HEK293 (cell line): ENCODE results near the gene PPP1R27.
A peak's percentile ranks its signal among the peaks of the same experiment; 100 is the strongest.

Source experiments
- IKZF3 ChIP-seq: fragments of 450-650 bp; IDR thresholded peaks from 2 replicates; pipeline ENCODE4 v1.5.0; 2018; ENCODE audit warnings: missing biosample characterization, mild to moderate bottlenecking, missing genetic modification characterization, moderate library complexity
- OVOL3 ChIP-seq: fragments of 450-650 bp; formaldehyde crosslinking; IDR thresholded peaks from 2 replicates; pipeline ENCODE4 v1.5.1; 2016; ENCODE audit warnings: missing biosample characterization, missing genetic modification characterization
- REST ChIP-seq: fragments of 450-650 bp; formaldehyde crosslinking; IDR thresholded peaks from 2 replicates; pipeline ENCODE4 v1.5.1; 2016; ENCODE audit warnings: missing biosample characterization, missing genetic modification characterization
- SCRT2 ChIP-seq: fragments of 450-650 bp; formaldehyde crosslinking; IDR thresholded peaks from 2 replicates; pipeline ENCODE4 v1.5.1; 2016; ENCODE audit warnings: missing biosample characterization, missing genetic modification characterization
- SETDB1 ChIP-seq: IDR thresholded peaks from one replicate; pipeline ENCODE4 v1.6.1; 2017; ENCODE audit warnings: mild to moderate bottlenecking, low read length, moderate library complexity, mixed read lengths; ENCODE audit not compliant: insufficient read length
- TRIM28 ChIP-seq: IDR thresholded peaks from 2 replicates; pipeline ENCODE4 v1.6.1; 2011; ENCODE audit warnings: low read length, control low read depth, borderline replicate concordance
- ZBTB48 ChIP-seq: fragments of 450-650 bp; formaldehyde crosslinking; IDR thresholded peaks from 2 replicates; pipeline ENCODE4 v1.5.1; 2016; ENCODE audit warnings: missing biosample characterization, missing genetic modification characterization
- ZBTB8A ChIP-seq: fragments of 450-650 bp; formaldehyde crosslinking; IDR thresholded peaks from 2 replicates; pipeline ENCODE4 v1.5.1; 2016; ENCODE audit warnings: missing biosample characterization, missing genetic modification characterization
- ZNF146 ChIP-seq: fragments of 450-650 bp; formaldehyde crosslinking; IDR thresholded peaks from 2 replicates; pipeline ENCODE4 v1.5.1; 2016; ENCODE audit warnings: missing biosample characterization, missing genetic modification characterization
- ZNF184 ChIP-seq: fragments of 450-650 bp; IDR thresholded peaks from 2 replicates; pipeline ENCODE4 v1.5.1; 2018; ENCODE audit warnings: missing biosample characterization, mild to moderate bottlenecking, missing genetic modification characterization
- ZNF266 ChIP-seq: fragments of 450-650 bp; formaldehyde crosslinking; IDR thresholded peaks from 2 replicates; pipeline ENCODE4 v1.5.1; 2016; ENCODE audit warnings: missing biosample characterization, missing genetic modification characterization, low read depth
- ZNF280D ChIP-seq: fragments of 450-650 bp; formaldehyde crosslinking; IDR thresholded peaks from 2 replicates; pipeline ENCODE4 v1.5.1; 2016; ENCODE audit warnings: missing biosample characterization, missing genetic modification characterization
- ZNF341 ChIP-seq: fragments of 450-650 bp; formaldehyde crosslinking; IDR thresholded peaks from 2 replicates; pipeline ENCODE4; 2016; ENCODE audit warnings: low read depth, missing biosample characterization, missing genetic modification characterization
- ZNF350 ChIP-seq: fragments of 450-650 bp; formaldehyde crosslinking; IDR thresholded peaks from 2 replicates; pipeline ENCODE4 v1.5.0; 2017; ENCODE audit warnings: missing biosample characterization, mild to moderate bottlenecking, missing genetic modification characterization
- ZNF398 ChIP-seq: fragments of 450-650 bp; formaldehyde crosslinking; IDR thresholded peaks from 2 replicates; pipeline ENCODE4 v1.5.1; 2017; ENCODE audit warnings: missing biosample characterization, missing genetic modification characterization
- ZNF404 ChIP-seq: fragments of 450-650 bp; formaldehyde crosslinking; IDR thresholded peaks from 2 replicates; pipeline ENCODE4 v1.5.1; 2017; ENCODE audit warnings: missing biosample characterization, missing genetic modification characterization
- ZNF433 ChIP-seq: fragments of 450-650 bp; formaldehyde crosslinking; IDR thresholded peaks from 2 replicates; pipeline ENCODE4 v1.5.1; 2016; ENCODE audit warnings: missing biosample characterization, missing genetic modification characterization, low read depth
- ZNF513 ChIP-seq: fragments of 450-650 bp; IDR thresholded peaks from 2 replicates; pipeline ENCODE4 v1.5.1; 2018; ENCODE audit warnings: missing biosample characterization, missing genetic modification characterization
- ZNF621 ChIP-seq: fragments of 450-650 bp; formaldehyde crosslinking; IDR thresholded peaks from 2 replicates; pipeline ENCODE4 v1.5.1; 2017; ENCODE audit warnings: missing biosample characterization, missing genetic modification characterization
- ZNF629 ChIP-seq: fragments of 450-650 bp; formaldehyde crosslinking; IDR thresholded peaks from 2 replicates; pipeline ENCODE4 v1.5.1; 2017; ENCODE audit warnings: missing biosample characterization, missing genetic modification characterization
- ZNF660 ChIP-seq: fragments of 450-650 bp; IDR thresholded peaks from 2 replicates; pipeline ENCODE4 v1.5.1; 2018; ENCODE audit warnings: missing biosample characterization, mild to moderate bottlenecking, missing genetic modification characterization
- ZNF707 ChIP-seq: fragments of 450-650 bp; formaldehyde crosslinking; IDR thresholded peaks from 2 replicates; pipeline ENCODE4 v1.5.1; 2016; ENCODE audit warnings: missing biosample characterization, missing genetic modification characterization
- ZNF768 ChIP-seq: fragments of 450-650 bp; formaldehyde crosslinking; IDR thresholded peaks from 2 replicates; pipeline ENCODE4 v1.5.1; 2018; ENCODE audit warnings: missing biosample characterization, mild to moderate bottlenecking, missing genetic modification characterization
- ZSCAN18 ChIP-seq: fragments of 450-650 bp; formaldehyde crosslinking; IDR thresholded peaks from 2 replicates; pipeline ENCODE4 v1.5.1; 2016; ENCODE audit warnings: missing biosample characterization, missing genetic modification characterization
- ZSCAN23 ChIP-seq: fragments of 450-650 bp; formaldehyde crosslinking; IDR thresholded peaks from 2 replicates; pipeline ENCODE4 v1.5.1; 2016; ENCODE audit warnings: missing biosample characterization, missing genetic modification characterization
- ZSCAN5A ChIP-seq: fragments of 450-650 bp; formaldehyde crosslinking; IDR thresholded peaks from 2 replicates; pipeline ENCODE4 v1.5.1; 2016; ENCODE audit warnings: missing biosample characterization, missing genetic modification characterization
- ZXDB ChIP-seq: fragments of 450-650 bp; formaldehyde crosslinking; IDR thresholded peaks from 2 replicates; pipeline ENCODE4 v1.5.1; 2016; ENCODE audit warnings: missing biosample characterization, missing genetic modification characterization

PPP1R27 gene

GRCh38 chr17:81871387-81872230 lies 36.8 kb upstream of the PPP1R27 start (continued):
- TF ChIP-seq ZNF398 (tag by site-specific recombination), result peak; percentile 51; the same call in 1 of the 2 replicates
- peak; percentile 49; the same call in 1 of the 2 replicates for TF ChIP-seq ZSCAN23
- no peak; the same call in 1 of the 2 replicates for TF ChIP-seq ZNF184
- TF ChIP-seq ZNF660 (tag by site-specific recombination), result peak; percentile 70
- TF ChIP-seq ZNF146 (tag by site-specific recombination), result no peak
- no peak for TF ChIP-seq ZNF350
- TF ChIP-seq ZNF266 (tag by site-specific recombination), result no peak
- no peak for TF ChIP-seq REST
- TF ChIP-seq ZBTB48 (tag by site-specific recombination), result peak; percentile 63; the same call in 1 of the 2 replicates
- no peak for TF ChIP-seq ZNF621
- no peak for TF ChIP-seq SCRT2
- no peak for TF ChIP-seq SETDB1
- peak; percentile 49; the same call in 1 of the 2 replicates for TF ChIP-seq IKZF3
- TF ChIP-seq ZSCAN5A (tag by site-specific recombination), result peak; percentile 89; the same call in 1 of the 2 replicates
- peak; percentile 73; the same call in 1 of the 2 replicates for TF ChIP-seq ZSCAN18
- no peak for TF ChIP-seq ZNF433 (tag by site-specific recombination)
- peak; percentile 34 for TF ChIP-seq ZXDB
- no peak for TF ChIP-seq ZNF513
- TF ChIP-seq ZNF768 (tag by site-specific recombination), result 0 out of 2 replicates have a peak, but pooled peaks have one; percentile 29
- peak; percentile 78 for TF ChIP-seq ZBTB8A (tag by site-specific recombination)
- no peak for TF ChIP-seq ZNF707
- TF ChIP-seq ZNF280D, result no peak
- no peak for TF ChIP-seq OVOL3
- TF ChIP-seq ZNF404 (tag by site-specific recombination), result no peak
- peak; percentile 30; the same call in 1 of the 2 replicates for TF ChIP-seq ZNF629
- no peak; the same call in 1 of the 2 replicates for TF ChIP-seq ZNF341 (tag by site-specific recombination)
- TF ChIP-seq TRIM28, result peak; percentile 13; the same call in 1 of the 2 replicates
